WTC11 (cell line): ENCODE measurements around the gene CAMTA1. TPM values are rescaled to one million over a fixed set of nuclear protein-coding genes. Genes with fewer than 3 reads are reported as not detected.

ENCODE experiments used
- ATAC-seq: fragments of 200-7000 bp; cut with Tn5 transposase; 2 replicates; pipeline ENCODE4 v1.10.0; 2021; ENCODE audit warnings: mild to moderate bottlenecking, moderate library complexity
- CTCF ChIA-PET: fragments of 300-600 bp; sonication (Branson Sonifier 250); formaldehyde crosslinking; loops from one replicate; lab custom pipeline; 2021; ENCODE audit warnings: antibody characterized with exemption; lab: Charles Lee
- POLR2A ChIA-PET: fragments of 350-600 bp; sonication (Branson Sonifier 250); formaldehyde crosslinking; loops from one replicate; lab custom pipeline; 2021; ENCODE audit warnings: antibody characterized with exemption; lab: Charles Lee
- DNase-seq: peaks from one replicate; pipeline ENCODE4 v3.0.0; 2021; ENCODE audit warnings: low spot score
- H3K27ac Mint-ChIP-seq: 2 replicates; pipeline ENCODE4 v1.8.0; 2021; ENCODE audit warnings: mixed read lengths
- H3K27me3 Mint-ChIP-seq: 2 replicates; pipeline ENCODE4 v1.8.0; 2021; ENCODE audit warnings: low read depth, mild to moderate bottlenecking, moderate library complexity, mixed read lengths
- H3K36me3 Mint-ChIP-seq: 2 replicates; pipeline ENCODE4 v1.8.0; 2021; ENCODE audit warnings: mixed read lengths
- H3K4me1 Mint-ChIP-seq: 2 replicates; pipeline ENCODE4 v1.8.0; 2022; ENCODE audit warnings: mixed read lengths
- H3K4me3 Mint-ChIP-seq: 2 replicates; pipeline ENCODE4 v1.8.0; 2021; ENCODE audit warnings: mild to moderate bottlenecking, moderate library complexity, mixed read lengths
- H3K9me3 Mint-ChIP-seq: 2 replicates; pipeline ENCODE4 v1.8.0; 2021; ENCODE audit warnings: mixed read lengths
- FOXJ3 ChIP-seq: sonication (generic); formaldehyde crosslinking; IDR thresholded peaks from 2 replicates; pipeline ENCODE4 v1.9.0; 2021; ENCODE audit warnings: missing genetic modification reagents, mild to moderate bottlenecking, borderline replicate concordance
- FOXK1 ChIP-seq: sonication (generic); formaldehyde crosslinking; IDR thresholded peaks from 2 replicates; pipeline ENCODE4 v1.8.0; 2022; ENCODE audit warnings: mild to moderate bottlenecking, moderate library complexity, missing genetic modification reagents
- FOXP1 ChIP-seq: sonication (generic); formaldehyde crosslinking; IDR thresholded peaks from 2 replicates; pipeline ENCODE4 v1.8.0; 2022; ENCODE audit warnings: missing genetic modification reagents, mild to moderate bottlenecking, moderate library complexity, borderline replicate concordance
- GTF2I ChIP-seq: fragments of 250-450 bp; sonication (Bioruptor Pico); conservative IDR thresholded peaks from 2 replicates; pipeline ENCODE4 v1.4.0; 2021; ENCODE audit warnings: mild to moderate bottlenecking
- HMGA2 ChIP-seq: fragments of 250-450 bp; sonication (Bioruptor Pico); IDR thresholded peaks from 2 replicates; pipeline ENCODE4 v1.4.0; 2021; ENCODE audit warnings: mild to moderate bottlenecking, moderate library complexity
- KAT7 ChIP-seq: sonication (generic); formaldehyde crosslinking; IDR thresholded peaks from 2 replicates; pipeline ENCODE4 v1.8.1; 2023; ENCODE audit warnings: missing genetic modification reagents, mild to moderate bottlenecking, borderline replicate concordance
- MYBL2 ChIP-seq: sonication (generic); formaldehyde crosslinking; IDR thresholded peaks from 2 replicates; pipeline ENCODE4 v1.8.1; 2023; ENCODE audit warnings: mild to moderate bottlenecking, moderate library complexity, missing genetic modification reagents
- NFE2L1 ChIP-seq: sonication (generic); formaldehyde crosslinking; IDR thresholded peaks from 2 replicates; pipeline ENCODE4 v1.8.1; 2023; ENCODE audit warnings: missing genetic modification reagents
- NFYB ChIP-seq: sonication (generic); formaldehyde crosslinking; conservative IDR thresholded peaks from 2 replicates; pipeline ENCODE4 v1.8.0; 2022; ENCODE audit warnings: low read depth, missing genetic modification reagents
- OVOL2 ChIP-seq: fragments of 250-450 bp; sonication (Bioruptor Pico); IDR thresholded peaks from 2 replicates; pipeline ENCODE4 v1.9.0; 2021; ENCODE audit warnings: mild to moderate bottlenecking, borderline replicate concordance
- RELA ChIP-seq: sonication (generic); formaldehyde crosslinking; IDR thresholded peaks from 2 replicates; pipeline ENCODE4 v1.8.1; 2022; ENCODE audit warnings: missing genetic modification reagents, mild to moderate bottlenecking, borderline replicate concordance
- SOX15 ChIP-seq: fragments of 250-450 bp; sonication (Bioruptor Pico); IDR thresholded peaks from 2 replicates; pipeline ENCODE4 v1.9.0; 2021; ENCODE audit warnings: mild to moderate bottlenecking
- TEAD4 ChIP-seq: sonication (generic); formaldehyde crosslinking; IDR thresholded peaks from 2 replicates; pipeline ENCODE4 v1.8.0; 2022; ENCODE audit warnings: mild to moderate bottlenecking, missing genetic modification reagents
- ZBTB21 ChIP-seq: sonication (generic); formaldehyde crosslinking; IDR thresholded peaks from 2 replicates; pipeline ENCODE4 v1.8.1; 2023; ENCODE audit warnings: mild to moderate bottlenecking, missing genetic modification reagents, borderline replicate concordance
- ZNF232 ChIP-seq: sonication (generic); formaldehyde crosslinking; IDR thresholded peaks from 2 replicates; pipeline ENCODE4 v1.8.0; 2022; ENCODE audit warnings: mild to moderate bottlenecking, missing genetic modification reagents
- ZNF317 ChIP-seq: sonication (generic); formaldehyde crosslinking; IDR thresholded peaks from 2 replicates; pipeline ENCODE4 v1.8.1; 2023; ENCODE audit warnings: low read depth, mild to moderate bottlenecking, moderate library complexity, missing genetic modification reagents, borderline replicate concordance
- ZNF416 ChIP-seq: fragments of 250-450 bp; sonication (Bioruptor Pico); IDR thresholded peaks from 2 replicates; pipeline ENCODE4 v1.9.0; 2021; ENCODE audit warnings: mild to moderate bottlenecking, inconsistent platforms
- total RNA-seq: library from RNA; stranded (reverse); gene quantifications from 3 replicates; pipeline ENCODE4 v1.2.3, GENCODE V29; 2021
- TF ChIP-seq, protein P1 (sequence below): sonication (generic); formaldehyde crosslinking; IDR thresholded peaks from 2 replicates; pipeline ENCODE4 v1.8.1; 2023; ENCODE audit warnings: mild to moderate bottlenecking, missing genetic modification reagents
- TF ChIP-seq, protein P2 (sequence below): sonication (generic); formaldehyde crosslinking; IDR thresholded peaks from 2 replicates; pipeline ENCODE4 v1.8.1; 2023; ENCODE audit warnings: mild to moderate bottlenecking, missing genetic modification reagents
- TF ChIP-seq, protein P3 (sequence below): fragments of 250-450 bp; sonication (Bioruptor Pico); IDR thresholded peaks from 2 replicates; pipeline ENCODE4 v1.9.0; 2021; ENCODE audit warnings: mild to moderate bottlenecking, borderline replicate concordance
- TF ChIP-seq, protein P4 (sequence below): sonication (generic); formaldehyde crosslinking; IDR thresholded peaks from 2 replicates; pipeline ENCODE4 v1.8.1; 2022; ENCODE audit warnings: low read depth, missing genetic modification reagents, borderline replicate concordance

CAMTA1 gene
- total RNA-seq, 1 experiment from 2014 or later: 86.4 TPM

DNA sequence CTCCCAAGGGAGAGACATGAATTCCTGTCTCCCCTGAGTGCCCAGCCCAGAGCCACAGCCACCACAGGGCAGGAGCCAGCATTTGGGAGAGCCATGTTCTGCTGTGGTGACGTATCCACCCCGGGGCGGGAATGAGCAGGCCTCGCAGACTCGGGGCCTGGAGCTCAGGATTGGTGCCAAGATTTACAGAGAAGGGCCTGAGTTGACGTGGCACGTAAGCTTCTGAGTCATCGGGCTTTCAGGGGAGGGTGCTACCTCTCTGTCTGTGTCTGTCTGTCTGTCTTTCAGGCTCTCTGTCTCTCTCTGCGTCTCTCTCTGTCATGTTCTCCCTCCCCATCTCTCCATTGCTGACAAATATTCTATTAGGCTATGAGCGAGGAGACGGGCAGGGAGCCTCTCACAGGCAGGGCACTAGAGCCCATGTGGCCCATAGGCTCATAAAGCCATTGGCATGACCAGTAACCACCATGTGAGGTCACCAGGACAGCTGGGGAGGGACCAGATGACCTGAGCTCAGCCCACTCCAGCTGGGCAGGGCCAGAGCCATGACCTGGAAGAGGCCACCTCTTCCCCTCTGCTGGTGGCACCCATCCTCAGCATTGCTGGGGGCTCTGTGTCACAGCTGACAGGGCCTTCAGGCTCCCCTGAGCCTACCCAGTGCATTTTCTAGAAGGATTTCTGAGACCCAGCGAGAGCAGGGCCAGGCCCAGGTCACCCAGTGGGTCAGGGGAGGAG is 685.8 kb downstream of the CAMTA1 start:
- H3K27ac Mint-ChIP-seq: no peak overlapping the region
- TF ChIP-seq GTF2I: no peak
- TF ChIP-seq FOXK1 (CRISPR knock-in tag): no peak
- TF ChIP-seq TEAD4 (CRISPR knock-in tag): no peak
- TF ChIP-seq, protein P1, sequence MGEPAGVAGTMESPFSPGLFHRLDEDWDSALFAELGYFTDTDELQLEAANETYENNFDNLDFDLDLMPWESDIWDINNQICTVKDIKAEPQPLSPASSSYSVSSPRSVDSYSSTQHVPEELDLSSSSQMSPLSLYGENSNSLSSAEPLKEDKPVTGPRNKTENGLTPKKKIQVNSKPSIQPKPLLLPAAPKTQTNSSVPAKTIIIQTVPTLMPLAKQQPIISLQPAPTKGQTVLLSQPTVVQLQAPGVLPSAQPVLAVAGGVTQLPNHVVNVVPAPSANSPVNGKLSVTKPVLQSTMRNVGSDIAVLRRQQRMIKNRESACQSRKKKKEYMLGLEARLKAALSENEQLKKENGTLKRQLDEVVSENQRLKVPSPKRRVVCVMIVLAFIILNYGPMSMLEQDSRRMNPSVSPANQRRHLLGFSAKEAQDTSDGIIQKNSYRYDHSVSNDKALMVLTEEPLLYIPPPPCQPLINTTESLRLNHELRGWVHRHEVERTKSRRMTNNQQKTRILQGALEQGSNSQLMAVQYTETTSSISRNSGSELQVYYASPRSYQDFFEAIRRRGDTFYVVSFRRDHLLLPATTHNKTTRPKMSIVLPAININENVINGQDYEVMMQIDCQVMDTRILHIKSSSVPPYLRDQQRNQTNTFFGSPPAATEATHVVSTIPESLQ (CRISPR knock-in tag): no peak
- no peak for TF ChIP-seq SOX15 (CRISPR knock-in tag)
- TF ChIP-seq, protein P2, sequence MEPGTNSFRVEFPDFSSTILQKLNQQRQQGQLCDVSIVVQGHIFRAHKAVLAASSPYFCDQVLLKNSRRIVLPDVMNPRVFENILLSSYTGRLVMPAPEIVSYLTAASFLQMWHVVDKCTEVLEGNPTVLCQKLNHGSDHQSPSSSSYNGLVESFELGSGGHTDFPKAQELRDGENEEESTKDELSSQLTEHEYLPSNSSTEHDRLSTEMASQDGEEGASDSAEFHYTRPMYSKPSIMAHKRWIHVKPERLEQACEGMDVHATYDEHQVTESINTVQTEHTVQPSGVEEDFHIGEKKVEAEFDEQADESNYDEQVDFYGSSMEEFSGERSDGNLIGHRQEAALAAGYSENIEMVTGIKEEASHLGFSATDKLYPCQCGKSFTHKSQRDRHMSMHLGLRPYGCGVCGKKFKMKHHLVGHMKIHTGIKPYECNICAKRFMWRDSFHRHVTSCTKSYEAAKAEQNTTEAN (CRISPR knock-in tag): no peak
- TF ChIP-seq ZNF416 (CRISPR knock-in tag): no peak
- no peak for TF ChIP-seq NFE2L1
- TF ChIP-seq FOXP1 (CRISPR knock-in tag): no peak
- no peak for TF ChIP-seq MYBL2
- TF ChIP-seq ZNF317: no peak
- TF ChIP-seq OVOL2 (CRISPR knock-in tag): no peak
- TF ChIP-seq KAT7: no peak
- no peak for TF ChIP-seq NFYB (CRISPR knock-in tag)
- TF ChIP-seq RELA (CRISPR knock-in tag): no peak
- DNase-seq: no peak
- H3K27me3 Mint-ChIP-seq: no peaks in the 10 kb centered on the region; the same call in 1 of the 2 replicates
- no peak overlapping the region for H3K4me3 Mint-ChIP-seq
- no peak for ATAC-seq
- CTCF ChIA-PET: interaction anchor here (1.0 kb wide), 1 partner anchor 69 kb away, joined by 3 read pairs; no protein-coding TSS in a partner anchor
- no peaks in the 10 kb centered on the region for H3K36me3 Mint-ChIP-seq
- H3K9me3 Mint-ChIP-seq: no peaks in the 10 kb centered on the region
- POLR2A ChIA-PET: no interaction called here
- no peaks in the 10 kb centered on the region for H3K4me1 Mint-ChIP-seq

DNA sequence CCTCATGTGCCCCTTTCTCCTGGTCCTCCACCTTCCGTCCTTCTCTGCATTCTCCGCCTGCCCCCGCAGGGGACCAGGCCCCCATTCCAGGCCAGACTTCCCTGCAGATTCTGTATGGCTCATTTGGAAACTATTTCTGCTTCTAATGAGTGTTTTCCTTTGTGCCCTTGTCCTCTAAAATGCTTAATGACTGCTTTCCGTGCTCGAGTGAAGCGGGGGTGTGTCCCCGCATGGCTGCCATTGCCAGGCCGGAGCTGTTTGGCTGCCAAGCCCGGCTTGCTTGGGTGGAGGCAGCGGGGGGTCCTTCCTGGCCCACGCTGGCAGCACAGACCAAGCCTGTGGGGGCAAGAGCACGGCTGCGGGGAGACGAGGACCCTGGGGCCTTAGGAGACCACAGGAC is 686.6 kb downstream of the CAMTA1 start:
- ATAC-seq: no peak
- no peak overlapping the region for H3K27ac Mint-ChIP-seq
- DNase-seq: no peak
- CTCF ChIA-PET: interaction anchor here (0.9 to 1.0 kb wide), 2 partner anchors 18 to 68 kb away, joined by 3 to 4 read pairs; no protein-coding TSS in a partner anchor
- no peaks in the 10 kb centered on the region for H3K36me3 Mint-ChIP-seq
- no peaks in the 10 kb centered on the region for H3K4me1 Mint-ChIP-seq
- no peak overlapping the region for H3K4me3 Mint-ChIP-seq
- TF ChIP-seq FOXK1 (CRISPR knock-in tag): no peak
- TF ChIP-seq, all 79 proteins: peak for 0
- POLR2A ChIA-PET: no interaction called here
- Mint-ChIP-seq H3K27me3 (no peaks in the 10 kb centered on the region; the same call in 1 of the 2 replicates), H3K9me3 (no peaks in the 10 kb centered on the region)

DNA sequence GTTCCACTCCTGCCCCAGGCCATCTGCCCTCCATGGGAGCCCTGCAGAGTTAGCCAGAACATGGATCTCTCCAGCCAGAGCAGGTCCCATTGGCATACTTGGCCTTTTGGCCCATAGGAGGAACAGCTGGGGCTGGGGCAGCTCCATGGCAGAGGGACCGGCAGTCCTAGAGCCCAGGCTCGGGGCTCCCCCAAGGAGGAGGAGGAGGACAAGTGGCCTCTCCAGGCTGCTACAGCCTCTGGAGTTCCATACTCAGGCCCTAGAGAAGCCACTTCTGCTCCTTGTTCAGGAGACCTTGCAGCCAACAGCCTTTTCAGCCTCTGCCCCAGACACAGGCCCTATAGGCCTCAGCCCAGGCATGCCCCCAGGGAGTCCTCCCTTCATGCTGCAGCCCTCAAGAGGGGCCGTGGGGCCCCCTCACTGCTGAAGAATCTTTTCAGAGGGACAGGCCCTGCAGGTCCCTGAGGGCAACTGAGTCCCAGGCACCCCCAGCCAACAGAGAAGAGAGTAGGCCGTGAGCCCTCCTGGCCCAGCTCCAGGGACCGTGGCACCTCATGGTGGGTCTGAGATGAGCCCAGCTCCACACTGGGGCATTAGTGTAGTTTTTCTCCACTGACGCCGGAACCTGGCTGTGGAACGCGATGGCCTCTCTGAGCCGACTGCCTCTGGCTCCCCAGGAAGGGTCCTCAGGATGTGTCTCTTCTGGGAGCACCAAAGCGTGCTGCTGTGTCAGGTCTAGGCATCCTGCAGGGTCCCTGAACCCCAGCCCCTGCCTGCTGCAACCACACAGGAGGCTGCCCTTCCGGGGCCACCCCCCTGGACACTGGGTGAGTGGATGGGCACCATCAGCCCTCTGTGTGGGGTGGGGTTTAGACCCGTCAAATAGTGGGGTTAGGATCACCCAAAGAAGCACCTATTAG is 688.2 kb downstream of the CAMTA1 start:
- POLR2A ChIA-PET: no interaction called here
- TF ChIP-seq ZNF416 (CRISPR knock-in tag) (no peak), ZNF232 (CRISPR knock-in tag) (no peak), ZBTB21 (no peak), HMGA2 (CRISPR knock-in tag) (no peak), FOXJ3 (no peak), GTF2I (no peak)
- TF ChIP-seq, protein P3, sequence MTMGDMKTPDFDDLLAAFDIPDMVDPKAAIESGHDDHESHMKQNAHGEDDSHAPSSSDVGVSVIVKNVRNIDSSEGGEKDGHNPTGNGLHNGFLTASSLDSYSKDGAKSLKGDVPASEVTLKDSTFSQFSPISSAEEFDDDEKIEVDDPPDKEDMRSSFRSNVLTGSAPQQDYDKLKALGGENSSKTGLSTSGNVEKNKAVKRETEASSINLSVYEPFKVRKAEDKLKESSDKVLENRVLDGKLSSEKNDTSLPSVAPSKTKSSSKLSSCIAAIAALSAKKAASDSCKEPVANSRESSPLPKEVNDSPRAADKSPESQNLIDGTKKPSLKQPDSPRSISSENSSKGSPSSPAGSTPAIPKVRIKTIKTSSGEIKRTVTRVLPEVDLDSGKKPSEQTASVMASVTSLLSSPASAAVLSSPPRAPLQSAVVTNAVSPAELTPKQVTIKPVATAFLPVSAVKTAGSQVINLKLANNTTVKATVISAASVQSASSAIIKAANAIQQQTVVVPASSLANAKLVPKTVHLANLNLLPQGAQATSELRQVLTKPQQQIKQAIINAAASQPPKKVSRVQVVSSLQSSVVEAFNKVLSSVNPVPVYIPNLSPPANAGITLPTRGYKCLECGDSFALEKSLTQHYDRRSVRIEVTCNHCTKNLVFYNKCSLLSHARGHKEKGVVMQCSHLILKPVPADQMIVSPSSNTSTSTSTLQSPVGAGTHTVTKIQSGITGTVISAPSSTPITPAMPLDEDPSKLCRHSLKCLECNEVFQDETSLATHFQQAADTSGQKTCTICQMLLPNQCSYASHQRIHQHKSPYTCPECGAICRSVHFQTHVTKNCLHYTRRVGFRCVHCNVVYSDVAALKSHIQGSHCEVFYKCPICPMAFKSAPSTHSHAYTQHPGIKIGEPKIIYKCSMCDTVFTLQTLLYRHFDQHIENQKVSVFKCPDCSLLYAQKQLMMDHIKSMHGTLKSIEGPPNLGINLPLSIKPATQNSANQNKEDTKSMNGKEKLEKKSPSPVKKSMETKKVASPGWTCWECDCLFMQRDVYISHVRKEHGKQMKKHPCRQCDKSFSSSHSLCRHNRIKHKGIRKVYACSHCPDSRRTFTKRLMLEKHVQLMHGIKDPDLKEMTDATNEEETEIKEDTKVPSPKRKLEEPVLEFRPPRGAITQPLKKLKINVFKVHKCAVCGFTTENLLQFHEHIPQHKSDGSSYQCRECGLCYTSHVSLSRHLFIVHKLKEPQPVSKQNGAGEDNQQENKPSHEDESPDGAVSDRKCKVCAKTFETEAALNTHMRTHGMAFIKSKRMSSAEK (CRISPR knock-in tag): no peak
- TF ChIP-seq, protein P4, sequence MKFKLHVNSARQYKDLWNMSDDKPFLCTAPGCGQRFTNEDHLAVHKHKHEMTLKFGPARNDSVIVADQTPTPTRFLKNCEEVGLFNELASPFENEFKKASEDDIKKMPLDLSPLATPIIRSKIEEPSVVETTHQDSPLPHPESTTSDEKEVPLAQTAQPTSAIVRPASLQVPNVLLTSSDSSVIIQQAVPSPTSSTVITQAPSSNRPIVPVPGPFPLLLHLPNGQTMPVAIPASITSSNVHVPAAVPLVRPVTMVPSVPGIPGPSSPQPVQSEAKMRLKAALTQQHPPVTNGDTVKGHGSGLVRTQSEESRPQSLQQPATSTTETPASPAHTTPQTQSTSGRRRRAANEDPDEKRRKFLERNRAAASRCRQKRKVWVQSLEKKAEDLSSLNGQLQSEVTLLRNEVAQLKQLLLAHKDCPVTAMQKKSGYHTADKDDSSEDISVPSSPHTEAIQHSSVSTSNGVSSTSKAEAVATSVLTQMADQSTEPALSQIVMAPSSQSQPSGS: no peak

More for the DNA sequence above, 688.2 kb downstream of the CAMTA1 start:
- no peak for DNase-seq
- Mint-ChIP-seq H3K27me3 (no peaks in the 10 kb centered on the region; the same call in 1 of the 2 replicates), H3K4me1 (no peaks in the 10 kb centered on the region), H3K9me3 (no peaks in the 10 kb centered on the region), H3K36me3 (no peaks in the 10 kb centered on the region), H3K27ac (no peak overlapping the region), H3K4me3 (no peak overlapping the region)
- CTCF ChIA-PET: interaction anchor here (1.2 to 2.3 kb wide), 10 partner anchors 42 to 431 kb away, joined by 3 to 28 read pairs (median 4); no protein-coding TSS in a partner anchor
- no peak for ATAC-seq
